Hematopoietic multipotent progenitor cell treated with erythropoietin and hydrocortisone succinate and interleukin-3 and kit ligand, for 15 days (in vitro differentiated cells): ENCODE data around the gene TRIM29.

Experiments
- DNase-seq: peaks from one replicate; pipeline ENCODE4 v3.0.0-alpha.2; 2015; ENCODE audit warnings: low spot score

TRIM29 gene

GRCh38 chr11:120096369-120097191, 41.3 kb downstream of the TRIM29 start:
- DNase-seq = no peak

DNA sequence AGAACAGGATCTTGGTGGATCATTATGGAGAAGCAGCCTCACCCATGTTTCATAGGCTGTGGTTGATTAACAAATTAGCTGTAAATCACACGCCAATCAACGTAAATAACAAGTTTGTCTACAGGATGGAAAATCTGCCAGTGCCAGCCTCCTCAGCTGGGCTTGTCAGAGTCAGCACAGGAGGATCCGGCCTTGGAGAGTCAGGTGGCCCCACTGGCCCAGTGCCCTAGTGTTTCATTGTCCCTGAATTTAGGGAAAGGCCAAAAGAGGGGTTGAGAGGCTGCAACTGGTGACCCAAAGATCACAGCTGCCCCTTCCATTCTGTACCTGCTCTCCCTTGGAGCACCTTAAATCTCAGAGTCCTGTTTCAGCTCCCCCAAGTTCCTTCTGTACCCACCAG, 42.4 kb downstream of the TRIM29 start:
- DNase-seq = no peak

DNA sequence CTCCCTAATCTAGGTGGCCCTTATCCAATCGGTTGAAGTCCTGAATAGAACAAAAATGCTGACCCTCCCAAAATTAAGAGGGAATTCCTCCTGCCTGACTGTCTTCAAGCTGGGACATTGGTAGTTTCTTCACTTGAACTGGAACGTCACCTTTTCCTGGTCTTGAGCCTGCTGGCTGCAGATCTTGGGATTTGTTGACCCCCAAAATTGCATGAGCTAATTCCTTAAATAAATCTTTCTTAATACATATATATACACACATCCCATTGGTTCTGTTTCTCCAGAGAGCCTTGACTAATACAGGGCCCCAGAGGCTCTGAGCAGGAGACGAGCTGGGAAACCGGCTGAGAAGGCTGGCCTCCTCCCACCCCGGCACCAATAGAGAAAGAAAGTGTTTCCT, 46.2 kb downstream of the TRIM29 start:
- DNase-seq = no peak

GRCh38 chr11:120091121-120091520, 46.8 kb downstream of the TRIM29 start:
- DNase-seq = no peak

- DNase-seq = no peak
These were observed 47.5 kb downstream of the TRIM29 start for GRCh38 chr11:120090411-120090810.

- no peak for DNase-seq
These were observed 48.6 kb downstream of the TRIM29 start for GRCh38 chr11:120089036-120090001.

DNA sequence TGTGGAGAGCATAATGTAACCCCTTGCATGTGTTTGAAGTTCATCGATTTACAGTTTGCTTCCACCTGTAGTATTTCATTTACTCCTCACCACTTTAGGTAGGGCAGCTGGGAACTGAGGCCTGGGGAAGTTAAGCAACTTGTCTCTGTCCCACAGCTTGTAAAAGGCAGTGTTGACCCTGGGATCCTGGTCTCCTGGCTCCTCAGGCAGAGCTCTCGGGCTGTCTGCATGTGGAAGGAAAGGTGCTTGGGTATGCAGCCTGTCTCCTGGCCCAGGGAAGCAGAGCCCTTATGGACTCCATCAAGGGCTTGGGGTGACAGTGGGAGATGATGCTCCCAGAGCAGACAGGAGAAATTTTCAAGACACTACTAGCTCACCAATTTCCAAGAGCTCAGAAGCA, 49.9 kb downstream of the TRIM29 start:
- no peak for DNase-seq

GRCh38 chr11:120086651-120087050, 51.3 kb downstream of the TRIM29 start:
- DNase-seq = no peak

- no peak for DNase-seq
These were observed 57.9 kb downstream of the TRIM29 start for GRCh38 chr11:120079750-120080610.

GRCh38 chr11:120078397-120078796, 59.5 kb downstream of the TRIM29 start:
- no peak for DNase-seq

GRCh38 chr11:120074076-120074475, 63.8 kb downstream of the TRIM29 start:
- no peak for DNase-seq

- no peak for DNase-seq
These were observed 64.7 kb downstream of the TRIM29 start for GRCh38 chr11:120073196-120073595.

GRCh38 chr11:120068114-120068573, 69.8 kb downstream of the TRIM29 start:
- DNase-seq = no peak

- DNase-seq = no peak
These were observed 70.3 kb downstream of the TRIM29 start for GRCh38 chr11:120067438-120068113.

- no peak for DNase-seq
These were observed 71.0 kb downstream of the TRIM29 start for GRCh38 chr11:120066738-120067437.

DNA sequence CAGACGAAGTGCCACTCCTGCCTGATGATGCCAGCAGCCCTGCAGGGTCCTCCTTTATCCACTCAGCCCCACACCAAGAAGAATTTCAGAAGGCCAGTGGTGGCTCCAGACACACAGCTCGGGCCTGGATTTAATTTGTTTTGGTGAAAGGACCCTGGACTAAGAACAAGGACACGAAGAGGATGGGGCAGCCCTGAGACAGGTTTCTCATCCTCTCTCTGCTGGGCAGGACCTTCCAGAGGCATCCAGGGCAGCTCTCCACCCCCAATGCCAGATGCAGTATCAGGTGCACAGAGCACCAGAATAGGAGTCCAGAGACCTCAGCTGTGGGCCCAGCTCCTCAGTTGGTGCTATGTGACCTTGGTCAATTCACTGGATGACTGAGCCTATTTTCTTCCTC, 72.0 kb downstream of the TRIM29 start:
- DNase-seq = no peak

GRCh38 chr11:120065176-120065575, 72.7 kb downstream of the TRIM29 start:
- no peak for DNase-seq

GRCh38 chr11:120064341-120064740, 73.6 kb downstream of the TRIM29 start:
- DNase-seq = no peak

GRCh38 chr11:120063686-120064340, 74.1 kb downstream of the TRIM29 start:
- no peak for DNase-seq

DNA sequence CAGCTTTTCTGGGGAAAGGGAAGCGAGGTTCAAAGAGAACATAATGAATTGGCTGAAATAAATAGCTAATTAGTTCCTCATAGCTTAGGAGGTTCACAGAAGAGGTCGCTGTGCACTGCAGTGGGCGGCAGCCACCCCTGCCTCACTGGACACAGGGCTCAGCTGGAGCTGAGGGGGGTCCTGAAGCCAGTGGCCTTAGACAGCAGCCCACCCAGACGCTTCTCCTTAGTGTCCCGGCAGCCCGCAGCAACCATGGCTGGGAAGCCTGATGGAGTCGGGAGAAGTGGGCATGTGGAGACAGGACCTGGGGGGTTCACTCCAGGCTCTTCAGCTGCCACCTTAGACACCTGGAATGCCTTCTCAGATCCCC, 75.4 kb downstream of the TRIM29 start:
- DNase-seq = no peak
